Peyer's patch (tissue), 4 donors: ENCODE data around the gene TENT5A.

Experiments used
- CTCF ChIP-seq, 6 experiments: fragments of 450-650 bp in 4 of 6; fragments of 200-600 bp in 2 of 6; sonication (generic) in 1 of 6; IDR thresholded peaks; one replicate each; pipeline ENCODE4 v1.5.1; 2017 to 2019; ENCODE audit warnings: antibody characterized with exemption in 6 of 6, mild to moderate bottlenecking in 3 of 6, moderate library complexity in 1 of 6
- POLR2A ChIP-seq, 2 donors: fragments of 450-650 bp; IDR thresholded peaks; one replicate each; pipeline ENCODE4 v1.5.1; 2017; ENCODE audit warnings: antibody characterized with exemption in 2 of 2, mild to moderate bottlenecking in 2 of 2, moderate library complexity in 2 of 2

GRCh38 chr6:81743649-81744048, 8.8 kb downstream of the TENT5A start:
- no peak for TF ChIP-seq CTCF (IDR thresholded peaks at IDR 0.05)
- TF ChIP-seq POLR2A (IDR thresholded peaks at IDR 0.05) = no peak
